HS-5 (cell line): ENCODE measurements around the gene RAP2A.

Source experiments
- DNase-seq: peaks from one replicate; pipeline ENCODE4 v3.0.0-alpha.2; 2012; ENCODE audit warnings: low read depth

Gene RAP2A

DNA sequence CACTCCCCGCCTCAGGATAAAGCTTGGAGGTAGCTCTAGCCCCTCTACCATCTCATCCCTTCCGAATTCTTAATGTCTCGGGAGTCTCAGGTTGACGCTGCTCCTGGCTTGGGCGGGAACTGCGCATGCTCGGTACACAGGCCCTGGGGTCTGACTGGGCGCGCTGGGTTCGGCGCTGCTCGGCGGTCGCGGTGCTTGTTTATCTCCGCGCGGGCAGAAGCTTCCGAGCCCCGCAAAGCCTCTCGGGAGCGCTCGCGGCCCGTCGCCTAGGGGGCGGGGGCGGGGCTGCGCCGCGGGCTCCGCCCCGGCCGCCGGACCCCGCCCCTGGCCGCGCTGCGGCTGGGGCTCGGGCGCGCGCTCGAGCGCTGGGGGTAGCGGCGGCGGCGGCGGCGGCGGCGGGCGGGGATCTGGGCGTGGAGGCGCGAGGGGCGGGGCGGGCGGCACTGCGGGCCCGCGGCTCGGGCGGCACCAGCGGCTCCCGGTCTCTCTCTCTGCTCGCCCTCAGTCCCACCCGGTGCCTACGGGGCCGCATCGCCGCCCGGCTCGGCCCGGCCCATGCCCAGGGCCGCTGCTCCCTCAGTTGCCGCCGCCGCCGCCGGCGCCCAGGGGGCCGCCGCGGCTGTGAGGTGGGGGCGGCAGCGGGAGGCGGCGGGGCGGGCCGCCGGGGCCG lies at the start of gene RAP2A:
RAP2A (plus strand) TSS at position 443 of the 670 bp plus-strand sequence. CDS start 302 bp downstream, outside the sequence.
- DNase-seq, result peak; percentile 14

DNA sequence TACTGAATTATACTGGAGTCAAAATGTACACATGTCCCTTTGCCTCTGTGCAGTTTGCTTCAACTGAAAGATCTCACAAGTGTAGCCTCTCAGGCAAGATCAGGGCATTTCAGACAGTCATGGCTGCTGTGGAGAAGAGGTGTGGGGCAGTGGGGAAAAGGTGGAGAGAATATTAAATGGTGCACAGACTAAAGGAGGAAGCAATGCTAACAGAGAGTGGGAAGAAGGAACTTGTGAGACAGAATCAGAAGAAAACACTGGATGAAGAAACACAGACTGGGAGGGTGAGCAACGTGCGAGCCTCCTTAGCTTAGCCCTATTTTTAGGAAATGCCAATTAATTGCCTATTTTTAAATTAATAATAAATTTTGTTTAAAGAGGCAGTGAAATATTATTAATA lies 49.6 kb upstream of the RAP2A start:
- no peak for DNase-seq

DNA sequence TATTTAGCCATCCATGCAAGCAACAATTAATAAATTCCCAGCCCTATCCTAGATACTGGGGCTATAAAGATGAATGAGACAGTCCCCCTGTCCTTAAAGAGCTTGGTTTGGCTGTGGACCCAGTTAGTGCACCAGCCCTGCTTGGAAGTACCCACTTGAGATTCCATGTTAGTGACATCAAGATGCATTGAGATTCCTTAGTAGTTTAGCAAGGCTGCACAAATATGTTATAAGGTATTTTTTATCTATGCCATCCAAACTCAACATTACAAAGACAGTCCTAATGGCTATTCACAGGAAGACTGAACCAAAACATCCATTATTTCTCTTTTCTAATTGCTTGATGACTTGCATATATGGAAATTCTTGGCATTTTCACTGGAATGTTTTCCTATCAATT lies 48.8 kb upstream of the RAP2A start:
- DNase-seq, result no peak

DNA sequence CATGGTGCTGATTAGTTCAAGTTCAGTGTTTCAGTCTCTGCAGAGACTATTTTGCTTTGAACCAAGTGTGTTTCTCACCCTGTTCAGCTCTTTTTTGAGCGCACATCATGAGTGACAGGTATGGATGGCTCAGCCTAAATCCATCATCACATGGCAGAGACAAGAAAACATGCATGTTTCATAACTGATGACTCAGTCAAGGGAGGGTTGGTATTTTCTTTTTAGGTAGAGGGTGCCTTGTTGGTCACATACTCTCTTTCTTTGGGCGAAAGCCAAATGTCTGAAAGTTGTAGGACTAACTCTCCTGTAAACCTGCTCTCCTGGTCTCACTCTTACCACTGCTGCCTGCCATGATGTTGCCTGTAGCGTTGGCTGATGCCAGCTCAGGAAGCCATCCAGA lies 48.1 kb upstream of the RAP2A start:
- no peak for DNase-seq

DNA sequence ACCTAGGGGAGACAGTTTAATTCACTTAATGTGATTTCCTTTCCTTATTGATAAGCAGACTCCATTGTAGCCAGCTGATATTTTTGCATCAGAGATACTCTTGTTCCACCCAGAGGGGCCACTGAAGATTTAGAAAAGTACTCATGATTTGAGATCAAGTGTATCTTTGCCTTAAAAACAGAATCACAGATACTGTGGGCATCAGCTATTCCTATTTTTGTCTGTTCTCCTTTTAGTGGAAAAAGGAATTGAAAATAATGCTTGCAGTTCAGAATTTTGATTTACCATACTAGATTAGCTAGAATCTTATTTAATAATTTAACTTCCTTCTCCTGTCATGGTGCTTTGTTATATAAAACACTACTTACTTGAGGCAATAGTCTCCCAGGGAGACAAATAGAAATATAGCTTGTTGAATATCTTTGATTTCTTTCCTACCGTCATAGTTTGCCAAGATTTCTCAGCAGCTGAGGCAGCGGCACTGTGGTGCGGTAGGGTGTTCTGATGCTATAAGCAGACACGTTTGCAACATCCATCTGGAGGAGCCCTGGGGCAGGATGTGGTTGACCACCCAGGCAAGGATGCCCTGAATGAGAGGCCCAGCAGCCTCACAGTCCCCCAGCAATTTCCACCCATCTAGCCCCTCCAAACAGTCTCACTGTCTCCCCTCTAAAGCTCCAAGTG lies 47.0 kb upstream of the RAP2A start:
- no peak for DNase-seq

DNA sequence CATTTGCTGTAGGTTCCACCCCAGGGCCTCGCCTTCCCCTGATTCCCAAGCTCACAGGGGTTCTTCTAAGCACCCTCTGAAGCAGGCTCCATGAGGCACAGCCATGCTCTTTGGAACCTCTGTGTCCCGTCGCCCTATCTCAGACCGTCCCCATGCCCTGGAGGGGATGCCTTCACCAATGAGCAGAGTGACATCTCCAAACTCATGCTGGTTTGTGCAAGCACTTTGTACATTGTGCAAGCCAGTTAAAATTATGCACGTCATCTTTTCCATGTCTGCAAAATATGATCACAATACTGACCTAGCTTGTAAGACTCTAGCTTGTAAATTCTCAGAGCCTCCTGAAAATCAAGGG lies 46.5 kb upstream of the RAP2A start:
- DNase-seq, result no peak

DNA sequence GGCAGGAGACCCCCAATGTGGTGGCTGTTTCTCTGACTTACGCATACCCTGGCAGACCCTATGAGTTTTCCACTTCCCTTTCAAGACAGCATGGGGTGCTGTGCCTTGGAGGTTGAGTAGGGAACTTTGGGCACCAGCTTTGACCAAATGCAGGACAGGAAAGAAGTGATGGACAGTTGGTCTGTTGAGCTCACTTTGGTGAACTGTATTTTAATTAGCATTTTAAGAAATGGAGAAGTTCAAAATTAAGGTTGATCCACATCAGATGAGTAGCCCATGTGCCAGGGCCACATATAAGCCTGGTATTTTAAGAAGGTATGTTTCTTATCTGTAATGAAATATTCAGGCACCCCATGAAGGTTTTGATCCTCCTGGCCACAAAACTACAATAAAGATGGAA lies 46.1 kb upstream of the RAP2A start:
- DNase-seq, result no peak

DNA sequence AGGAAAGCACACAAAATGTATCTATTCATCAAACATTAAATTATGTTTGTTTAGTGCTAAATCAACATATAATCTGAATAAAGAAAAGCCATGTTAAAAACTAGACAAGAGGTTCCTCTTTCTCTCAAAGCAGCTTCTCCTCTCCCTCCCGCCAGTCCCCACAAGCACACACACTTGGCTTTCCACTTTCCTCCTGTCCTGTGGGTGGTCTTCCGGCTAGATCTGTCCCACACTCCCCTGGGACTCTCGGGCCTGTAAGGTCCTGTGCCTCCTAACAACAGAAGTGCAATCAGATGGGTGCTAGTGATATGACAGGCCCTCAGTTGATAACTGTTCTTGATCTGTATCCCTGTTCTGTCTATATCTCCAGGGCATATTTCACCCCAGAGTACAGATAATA lies 45.6 kb upstream of the RAP2A start:
- DNase-seq, result no peak

DNA sequence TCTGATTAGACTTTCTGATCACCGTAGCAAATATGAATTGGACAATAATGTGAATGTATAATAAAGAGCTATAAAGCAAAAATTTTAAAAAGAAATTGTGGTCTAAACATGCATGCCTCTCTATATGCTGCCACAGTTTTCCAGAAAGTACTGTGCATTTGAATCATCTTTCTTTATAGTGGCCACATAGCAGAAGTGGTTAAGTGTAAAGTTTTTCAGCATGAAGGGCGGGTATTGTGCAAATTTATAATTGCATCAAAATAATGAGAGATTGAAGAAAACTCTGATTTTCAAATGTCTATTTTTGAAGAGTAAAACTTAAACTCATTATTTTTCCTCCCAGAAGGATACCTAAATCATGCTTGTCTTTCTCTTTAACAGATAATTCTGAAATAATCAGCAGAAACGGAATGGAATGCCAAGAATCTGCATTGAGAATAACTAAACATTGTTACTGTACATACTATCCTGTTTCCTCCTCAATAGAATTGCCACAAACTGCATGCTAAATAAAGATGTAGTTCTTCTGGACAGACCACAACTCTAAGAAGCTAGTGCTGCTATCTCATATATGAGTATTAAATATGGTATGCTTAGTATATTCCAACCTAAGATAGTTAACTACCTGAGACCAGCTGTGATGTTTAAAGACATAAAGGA lies 42.9 kb upstream of the RAP2A start:
- no peak for DNase-seq

DNA sequence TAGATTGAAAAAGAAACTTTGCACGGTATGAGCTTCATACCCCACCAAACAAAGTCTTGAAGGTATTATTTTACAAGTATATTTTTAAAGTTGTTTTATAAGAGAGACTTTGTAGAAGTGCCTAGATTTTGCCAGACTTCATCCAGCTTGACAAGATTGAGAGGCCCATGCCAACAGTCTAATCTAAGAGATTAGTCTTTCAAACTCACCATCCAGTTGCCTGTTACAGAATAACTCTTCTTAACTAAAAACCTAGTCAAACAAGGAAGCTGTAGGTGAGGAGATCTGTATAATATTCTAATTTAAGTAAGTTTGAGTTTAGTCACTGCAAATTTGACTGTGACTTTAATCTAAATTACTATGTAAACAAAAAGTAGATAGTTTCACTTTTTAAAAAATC lies 41.9 kb upstream of the RAP2A start:
- DNase-seq, result no peak

DNA sequence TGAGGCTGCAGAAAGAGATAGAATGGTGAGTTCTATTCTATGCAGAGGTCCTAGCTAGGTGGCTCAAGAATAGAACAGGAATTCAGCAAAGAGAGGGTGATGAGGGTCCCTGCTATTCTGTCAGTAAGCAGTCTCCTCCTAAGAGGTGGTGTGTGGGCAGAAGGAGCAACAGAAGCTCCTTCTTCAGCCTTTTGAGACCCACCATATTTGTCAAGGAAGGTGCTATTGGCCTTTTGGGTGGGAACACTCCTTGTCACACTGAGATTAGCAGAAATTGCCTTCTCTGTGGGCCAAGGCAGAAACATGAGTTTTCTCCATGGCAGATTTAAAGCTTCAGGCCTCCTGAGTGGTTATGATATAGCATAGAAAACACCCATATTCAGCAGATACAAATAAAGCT lies 39.4 kb upstream of the RAP2A start:
- no peak for DNase-seq

DNA sequence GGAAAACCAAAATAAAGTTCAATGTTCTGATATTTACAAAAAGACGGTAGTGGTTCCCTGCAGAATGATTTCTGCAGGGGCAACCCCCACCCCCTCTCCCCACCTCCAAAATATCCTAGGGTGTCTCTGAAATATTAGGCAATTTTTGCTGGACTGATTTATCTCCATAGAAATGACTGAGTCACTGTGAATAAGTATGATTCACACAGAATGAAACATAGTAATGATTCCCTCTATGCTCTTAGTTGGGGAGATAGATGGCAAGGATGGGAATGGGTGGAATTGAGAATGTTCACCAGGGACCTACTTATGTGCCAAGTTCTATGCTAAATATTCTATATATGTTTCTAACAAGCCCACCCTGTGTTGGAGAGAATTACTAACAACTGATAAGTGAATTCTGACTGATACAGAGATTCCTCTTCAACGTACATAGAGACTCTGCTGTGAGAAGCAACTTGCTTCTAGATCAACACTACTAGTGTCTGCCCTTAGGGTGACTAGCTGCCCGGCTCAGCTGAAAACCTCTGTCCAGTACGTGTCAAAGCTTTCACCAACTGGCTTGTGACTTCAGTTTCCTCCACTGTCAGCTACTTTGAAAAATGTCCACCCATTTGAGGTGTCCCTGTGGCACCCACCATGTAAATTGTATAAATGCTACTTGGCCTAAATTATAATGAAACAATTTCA lies 38.4 kb upstream of the RAP2A start:
- no peak for DNase-seq

DNA sequence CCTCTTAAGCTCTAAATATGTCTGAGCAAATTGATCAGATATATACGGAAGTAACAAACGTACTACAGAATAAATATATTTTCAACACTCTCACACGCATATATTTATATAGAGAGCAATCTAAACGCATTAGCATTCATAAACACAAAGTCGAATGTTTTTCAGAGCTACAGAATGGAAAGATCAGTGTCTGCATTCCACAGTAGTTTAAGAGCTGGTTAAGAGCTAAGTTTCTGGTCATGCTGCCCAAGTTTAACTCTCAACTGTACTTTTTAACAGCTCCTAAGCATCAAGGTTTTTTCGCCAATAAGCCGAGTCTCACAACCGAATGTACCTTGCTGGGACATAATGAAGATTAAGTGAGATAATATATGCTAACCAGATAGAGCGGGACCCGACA lies 36.7 kb upstream of the RAP2A start:
- no peak for DNase-seq

DNA sequence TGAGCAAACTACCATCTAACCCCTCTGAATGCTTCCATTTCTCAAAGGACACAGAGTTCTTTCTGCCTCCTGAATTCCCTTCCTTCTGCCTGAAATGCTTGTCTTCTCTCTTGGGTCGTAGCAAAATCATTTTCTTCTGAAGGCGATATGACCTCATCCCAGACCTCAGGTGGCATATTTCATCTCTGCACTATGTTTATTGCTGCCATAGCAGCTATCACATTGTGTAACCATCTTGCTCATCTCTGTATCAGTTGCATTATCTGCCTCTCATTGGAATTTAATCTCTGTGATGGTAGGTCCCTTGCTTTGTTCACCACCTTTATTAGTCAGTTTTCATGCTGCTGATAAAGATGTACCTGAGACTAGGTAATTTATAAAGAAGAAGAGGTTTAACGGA lies 32.5 kb upstream of the RAP2A start:
- DNase-seq, result no peak

DNA sequence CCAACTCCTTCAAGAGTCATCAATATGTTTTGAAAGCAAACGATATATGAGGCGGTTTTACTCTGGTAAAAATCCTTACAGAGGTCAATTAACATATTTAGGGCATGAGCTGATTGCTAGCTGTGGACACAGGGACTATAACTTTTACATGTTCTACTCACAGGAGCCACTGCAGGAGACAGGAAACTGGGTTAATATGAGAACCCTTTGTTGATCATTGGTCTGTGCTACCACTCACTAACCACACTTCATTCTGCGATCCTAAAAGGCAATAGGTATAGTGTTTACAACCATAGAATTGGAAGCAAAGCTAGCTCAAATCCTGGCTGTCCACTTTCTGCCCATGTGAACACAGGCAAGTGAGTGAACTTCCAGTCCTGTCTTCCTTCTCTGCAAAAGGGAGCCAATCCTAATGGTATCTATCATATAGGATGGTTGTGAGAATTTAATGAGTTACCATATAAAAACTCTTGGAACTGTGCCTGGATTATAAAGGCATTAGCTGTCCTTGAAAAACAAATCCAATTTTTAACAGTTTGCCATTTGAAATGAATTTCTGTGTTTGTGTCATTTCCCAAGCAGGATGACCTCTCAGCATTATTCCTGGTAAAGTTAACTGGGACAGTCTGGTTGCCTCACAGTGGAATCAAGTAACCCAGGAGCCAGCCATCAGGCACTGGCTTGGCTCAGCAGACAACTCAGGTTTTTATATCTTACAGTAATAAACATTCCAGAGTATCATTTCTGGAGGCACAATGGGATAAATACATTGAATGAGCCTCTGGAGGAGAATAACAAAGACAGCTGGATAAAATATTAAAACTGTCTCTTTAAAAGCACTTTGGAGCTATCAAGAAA lies 29.8 kb upstream of the RAP2A start:
- no peak for DNase-seq

DNA sequence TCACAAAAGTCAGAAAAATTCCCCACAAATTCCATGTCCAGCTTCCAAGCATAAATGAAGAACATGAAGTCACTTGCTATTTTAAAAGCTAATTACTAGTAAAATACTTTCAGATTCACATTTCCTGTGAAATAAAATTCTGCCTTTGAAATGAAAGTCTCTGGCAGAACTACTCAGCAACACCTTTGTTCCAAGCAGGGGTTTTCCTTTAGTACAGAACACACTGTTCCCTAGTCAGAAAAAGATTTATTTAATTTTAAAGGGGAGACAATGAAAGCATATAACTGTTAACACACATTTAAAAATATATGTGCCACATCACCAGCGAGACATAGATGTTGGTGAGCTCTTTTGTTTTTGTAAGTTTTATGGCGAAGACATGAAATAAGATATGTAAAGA lies 26.4 kb upstream of the RAP2A start:
- DNase-seq, result no peak

DNA sequence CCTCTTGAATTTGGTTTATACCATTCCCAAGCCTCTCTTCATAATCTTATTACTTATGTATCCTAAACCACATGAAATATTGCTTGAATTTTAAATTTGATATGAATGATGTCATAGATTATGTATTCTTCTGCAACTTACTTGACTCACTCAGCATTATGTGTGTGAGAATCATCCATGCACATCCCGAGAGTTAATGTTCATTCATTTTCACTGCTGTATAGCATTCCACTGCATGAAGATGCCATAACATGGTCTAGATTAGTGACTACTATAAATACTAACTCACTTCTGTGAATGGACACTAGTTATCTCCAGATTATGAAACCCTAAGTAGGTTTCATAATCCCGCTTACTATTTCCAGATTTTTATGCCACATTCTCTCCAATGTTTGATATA lies 25.0 kb upstream of the RAP2A start:
- no peak for DNase-seq

DNA sequence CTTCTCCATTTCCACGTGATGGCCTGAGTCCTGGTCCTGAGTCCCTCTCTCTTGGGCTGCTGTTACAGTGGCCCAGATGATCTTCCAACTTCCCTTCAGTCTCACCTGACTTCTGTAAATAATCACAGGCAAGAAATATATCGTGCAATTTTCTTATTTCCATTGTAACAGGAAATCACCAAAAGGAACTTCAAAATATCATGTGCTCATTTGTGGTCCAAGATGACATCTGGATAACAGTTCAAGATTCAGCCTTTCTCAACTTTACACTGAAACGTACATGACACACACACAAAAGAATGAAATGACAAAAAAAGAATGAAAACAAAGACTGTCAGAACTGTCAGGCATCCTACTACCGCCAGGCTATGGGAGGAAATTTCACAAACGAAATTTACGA lies 22.0 kb upstream of the RAP2A start:
- no peak for DNase-seq

DNA sequence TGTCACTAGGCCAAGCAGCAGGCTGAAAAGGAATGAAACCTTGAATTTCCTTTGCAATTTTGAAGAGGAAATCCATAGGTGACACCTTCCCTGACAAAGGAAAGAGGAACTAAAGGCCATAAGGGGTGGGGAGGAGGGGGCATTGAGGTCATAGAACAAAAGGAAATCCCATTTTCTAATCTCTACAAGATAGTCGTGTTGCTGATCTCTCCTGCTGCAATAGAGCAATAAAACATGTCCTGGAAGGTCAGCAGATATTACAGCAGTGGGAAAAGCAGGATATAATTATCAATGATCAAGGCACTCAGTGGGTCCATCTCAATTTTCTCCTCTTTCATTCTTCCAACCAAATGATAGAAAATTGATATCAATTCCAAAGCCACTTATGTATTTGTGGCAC lies 20.3 kb upstream of the RAP2A start:
- no peak for DNase-seq

DNA sequence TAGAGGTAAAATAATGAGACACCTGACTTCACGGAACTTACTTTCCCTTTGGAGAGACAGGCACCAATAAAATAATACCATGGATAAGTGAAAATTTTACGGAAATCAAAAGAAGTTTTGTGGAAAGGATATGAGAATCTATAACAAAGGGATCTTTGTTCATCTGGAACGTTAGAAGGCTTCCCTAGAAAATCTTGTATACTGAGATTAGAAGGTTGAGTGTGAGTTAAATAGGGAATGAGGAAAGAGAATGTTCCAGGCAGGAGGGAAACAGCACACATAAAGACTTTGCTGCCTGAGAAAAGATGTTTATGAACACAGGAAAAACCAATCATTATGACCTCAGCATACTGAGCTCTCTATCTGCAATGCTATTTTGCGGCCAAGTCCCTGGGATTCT lies 19.6 kb upstream of the RAP2A start:
- no peak for DNase-seq

DNA sequence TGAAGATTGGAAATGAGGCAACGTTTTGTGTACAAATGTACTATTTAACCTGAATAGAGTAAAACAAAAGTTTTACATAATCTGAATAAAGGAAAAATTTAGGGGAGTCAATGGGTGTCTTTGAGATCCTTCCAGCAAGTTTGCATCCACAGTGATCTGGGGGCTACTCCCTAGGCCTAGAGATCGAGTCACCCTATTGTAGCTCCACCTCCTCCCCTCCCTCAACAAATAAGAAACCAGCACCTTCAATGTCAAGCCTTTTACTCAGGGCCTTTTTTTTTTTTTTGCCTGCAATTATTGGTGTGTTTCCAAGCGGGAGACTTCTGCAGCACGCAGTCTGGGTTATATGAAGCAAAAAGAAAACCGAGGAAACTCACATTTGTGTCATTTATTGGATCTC lies 16.3 kb upstream of the RAP2A start:
- DNase-seq, result no peak
